AG09309 (cell line): Measurements from ENCODE around the gene GIPC2.

Experiments
- DNase-seq: peaks from one replicate; pipeline ENCODE4 v3.0.0-alpha.2; 2010; ENCODE audit warnings: low read depth
- H3K4me3 ChIP-seq: 2 replicates; pipeline ENCODE4 v1.5.1; 2011; ENCODE audit warnings: mild to moderate bottlenecking, low read depth, low read length, moderate library complexity; ENCODE audit not compliant: control insufficient read depth
- CTCF ChIP-seq: IDR thresholded peaks from 2 replicates; pipeline ENCODE4 v1.5.1; 2011; ENCODE audit warnings: mild to moderate bottlenecking, low read depth, low read length, inconsistent platforms; ENCODE audit not compliant: insufficient read depth, control insufficient read depth; ENCODE audit errors: missing control alignments

Gene GIPC2

GRCh38 chr1:78177708-78178270, 132.0 kb downstream of the GIPC2 start:
- H3K4me3 ChIP-seq, result no peak overlapping the region
- TF ChIP-seq CTCF, result no peak
- no peak for DNase-seq

- DNase-seq, result no peak
- no peak overlapping the region for H3K4me3 ChIP-seq
- TF ChIP-seq CTCF, result no peak
Measured at GRCh38 chr1:78178816-78179215, 133.1 kb downstream of the GIPC2 start.

- DNase-seq, result no peak
- TF ChIP-seq CTCF, result no peak
- no peak overlapping the region for H3K4me3 ChIP-seq
Measured at GRCh38 chr1:78184460-78185072, 138.8 kb downstream of the GIPC2 start.
